Measurements from ENCODE around the gene GALNTL6. TPM values are rescaled to one million over a fixed set of nuclear protein-coding genes. Genes with fewer than 3 reads are reported as not detected.
"Not testable (repeated sequence)": the region's sequence is repeated elsewhere in the genome, so short reads cannot be mapped to it uniquely, and the experiment has no call there.

Gene GALNTL6
- total and polyA plus RNA-seq, 9 of the 15 experiments (the other 6 are each of a cell fraction or from before 2014, with no cell fraction given), result 0.18 to 0.50 (median 0.29) TPM

DNA sequence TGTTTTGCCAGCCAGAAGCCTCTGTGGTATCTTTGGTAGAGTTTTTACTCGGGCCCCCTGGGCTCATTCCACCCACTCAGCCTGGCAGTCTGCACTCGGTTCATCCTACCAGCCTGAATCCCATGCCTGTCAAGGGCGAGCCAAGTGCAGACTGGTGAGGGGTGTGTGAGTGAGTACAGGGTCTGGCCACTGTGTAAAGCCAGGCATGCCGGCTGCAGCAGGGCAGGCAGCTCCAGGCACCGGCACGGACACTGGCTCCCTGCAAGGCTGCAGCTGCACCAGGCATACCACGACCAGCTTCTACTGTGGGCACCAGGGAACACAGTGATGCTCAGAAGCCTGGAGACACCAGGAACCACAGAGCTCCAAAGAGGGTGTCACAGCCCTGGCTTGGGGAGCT is 1161.4 kb downstream of the GALNTL6 start (continued):
- TF ChIP-seq, protein P1, sequence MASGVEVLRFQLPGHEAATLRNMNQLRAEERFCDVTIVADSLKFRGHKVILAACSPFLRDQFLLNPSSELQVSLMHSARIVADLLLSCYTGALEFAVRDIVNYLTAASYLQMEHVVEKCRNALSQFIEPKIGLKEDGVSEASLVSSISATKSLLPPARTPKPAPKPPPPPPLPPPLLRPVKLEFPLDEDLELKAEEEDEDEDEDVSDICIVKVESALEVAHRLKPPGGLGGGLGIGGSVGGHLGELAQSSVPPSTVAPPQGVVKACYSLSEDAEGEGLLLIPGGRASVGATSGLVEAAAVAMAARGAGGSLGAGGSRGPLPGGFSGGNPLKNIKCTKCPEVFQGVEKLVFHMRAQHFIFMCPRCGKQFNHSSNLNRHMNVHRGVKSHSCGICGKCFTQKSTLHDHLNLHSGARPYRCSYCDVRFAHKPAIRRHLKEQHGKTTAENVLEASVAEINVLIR (CRISPR knock-in tag; IDR thresholded peaks at IDR 0.05), result no peak
- no peak for TF ChIP-seq BCOR (IDR thresholded peaks at IDR 0.05)

- ChIA-PET CTCF (ENCODE audit: low intra/inter-chr PET ratio) (no interaction called here), POLR2A (no interaction called here)
- H3K36me3 ChIP-seq (ENCODE audit: control insufficient read depth, insufficient read depth, low read length), result no peaks in the 10 kb centered on the region
- H3K4me2 ChIP-seq (ENCODE audit: insufficient read depth, low read length), result no peak overlapping the region
- no peak overlapping the region for H2AFZ ChIP-seq (ENCODE audit: low read depth, low read length)
- in situ Hi-C loops (cut with MboI), result no loop called here
- peaks cover 0 to 6% of the 10 kb centered on the region in 2 experiments; a peak in 2 of 5 replicates for H3K4me1 ChIP-seq (replicated peaks in 1 of 2; ENCODE audit: control insufficient read depth in 2 of 2, insufficient read depth in 2 of 2, low read length in 2 of 2)
- H3K9ac ChIP-seq (ENCODE audit: insufficient read depth in 1 of 2, low read depth in 2 of 2, low read length in 2 of 2), result peak overlapping the region in 1 of 2 experiments; percentile 62; a peak in 1 of 4 replicates
- no peaks in the 10 kb centered on the region for H3K79me2 ChIP-seq (ENCODE audit: control insufficient read depth, insufficient read depth, low read length)
- no peak overlapping the region for H3K27ac ChIP-seq (ENCODE audit: extremely low read depth, low read depth, low read length)
- WGBS (ENCODE audit: insufficient coverage, low coverage, missing lambda C conversion rate), result 7% methylated on average over 8 of the region's 14 CpGs
- H3K4me3 ChIP-seq, result no peak overlapping the region
- intact Hi-C loops (cut with micrococcal nuclease), result no loop called here
- FAIRE-seq (no peak), ATAC-seq (peak; percentile 62), DNase-seq (ENCODE audit: extremely low read depth in 1 of 4, low spot score in 3 of 4) (peak in 1 of 4 experiments; percentile 12)
- no TSS peak for BruUV-seq (replicated peaks)
- H3K9me1 ChIP-seq (ENCODE audit: control insufficient read depth, insufficient read depth, low read length), result no peaks in the 10 kb centered on the region
- TF ChIP-seq NRF1 (conservative IDR thresholded peaks at IDR 0.05 in 1 of 2, IDR thresholded peaks at IDR 0.05 in 1 of 2), result 0 out of 4 replicates have a peak, but pooled peaks of 1 of the 2 experiments have one; percentile 24
- TF ChIP-seq ZNF140 (CRISPR knock-in tag; IDR thresholded peaks at IDR 0.05), result no peak
- TF ChIP-seq NBN (IDR thresholded peaks at IDR 0.05; ENCODE audit: low read depth), result no peak
- TF ChIP-seq RFX5 (IDR thresholded peaks at IDR 0.05; ENCODE audit: low read depth, low read length), result no peak
- H4K20me1 ChIP-seq (replicated peaks; ENCODE audit: control insufficient read depth, insufficient read depth, low read length), result no peaks in the 10 kb centered on the region
- H3K27me3 ChIP-seq (ENCODE audit: control insufficient read depth in 2 of 2, insufficient read depth in 2 of 2, low read length in 2 of 2), result peaks cover 3 to 13% of the 10 kb centered on the region in 2 experiments; a peak in 3 of 5 replicates
- no peaks in the 10 kb centered on the region for H3K9me3 ChIP-seq (replicated peaks; ENCODE audit: control insufficient read depth, insufficient read depth, low read depth, low read length)
Observed at GRCh38 chr4:172975651-172976229, 1162.5 kb downstream of the GALNTL6 start.

- BruUV-seq (replicated peaks); H3K4me1 ChIP-seq (replicated peaks in 1 of 2; ENCODE audit: control insufficient read depth in 2 of 2, insufficient read depth in 2 of 2, low read length in 2 of 2); in situ Hi-C loops (cut with MboI); intact Hi-C loops (cut with micrococcal nuclease); H3K9me1 ChIP-seq (ENCODE audit: control insufficient read depth, insufficient read depth, low read length); FAIRE-seq; H3K9me3 ChIP-seq (replicated peaks; ENCODE audit: control insufficient read depth, insufficient read depth, low read depth, low read length); H3K36me3 ChIP-seq (ENCODE audit: control insufficient read depth, insufficient read depth, low read length); CTCF ChIA-PET (ENCODE audit: low intra/inter-chr PET ratio); H3K4me3 ChIP-seq; ATAC-seq; H3K9ac ChIP-seq (ENCODE audit: insufficient read depth in 1 of 2, low read depth in 2 of 2, low read length in 2 of 2); DNase-seq (ENCODE audit: extremely low read depth in 1 of 4, low spot score in 3 of 4); H3K79me2 ChIP-seq (ENCODE audit: control insufficient read depth, insufficient read depth, low read length); H4K20me1 ChIP-seq (replicated peaks; ENCODE audit: control insufficient read depth, insufficient read depth, low read length); H3K27ac ChIP-seq (ENCODE audit: extremely low read depth, low read depth, low read length); H2AFZ ChIP-seq (ENCODE audit: low read depth, low read length); H3K4me2 ChIP-seq (ENCODE audit: insufficient read depth, low read length): not testable (repeated sequence)
- H3K27me3 ChIP-seq (ENCODE audit: control insufficient read depth in 2 of 2, insufficient read depth in 2 of 2, low read length in 2 of 2), result peaks cover 3 to 13% of the 10 kb centered on the region in 2 experiments; a peak in 3 of 5 replicates
- 4% methylated on average over 4 of the region's 4 CpGs for WGBS (ENCODE audit: insufficient coverage, low coverage, missing lambda C conversion rate)
- POLR2A ChIA-PET, result interaction anchor here (0.6 to 2.0 kb wide), 3 partner anchors 10 to 15 kb away, joined by 3 to 5 read pairs (median 3); no protein-coding TSS in a partner anchor
Observed at GRCh38 chr4:172977491-172978041, 1164.4 kb downstream of the GALNTL6 start.

Data from K562 (cell line).